Astrocyte of the spinal cord (primary cell): ENCODE data around the gene CLCN4.

ENCODE experiments used
- DNase-seq: peaks from one replicate; pipeline ENCODE4 v3.0.0; 2011; ENCODE audit warnings: low read depth, low spot score
- H3K4me3 ChIP-seq: 2 replicates; pipeline ENCODE4 v1.5.1; 2011; ENCODE audit warnings: low read depth, mild to moderate bottlenecking, low read length, moderate library complexity
- CTCF ChIP-seq: IDR thresholded peaks from 2 replicates; pipeline ENCODE4 v1.5.1; 2012; ENCODE audit warnings: low read depth, mild to moderate bottlenecking, low read length, inconsistent platforms
- in situ Hi-C: cut with HindIII; loops from 2 replicates; pipeline ENCODE4 v1.10.0; 2017; ENCODE audit warnings: low sequenced_read_pairs

CLCN4 gene

DNA sequence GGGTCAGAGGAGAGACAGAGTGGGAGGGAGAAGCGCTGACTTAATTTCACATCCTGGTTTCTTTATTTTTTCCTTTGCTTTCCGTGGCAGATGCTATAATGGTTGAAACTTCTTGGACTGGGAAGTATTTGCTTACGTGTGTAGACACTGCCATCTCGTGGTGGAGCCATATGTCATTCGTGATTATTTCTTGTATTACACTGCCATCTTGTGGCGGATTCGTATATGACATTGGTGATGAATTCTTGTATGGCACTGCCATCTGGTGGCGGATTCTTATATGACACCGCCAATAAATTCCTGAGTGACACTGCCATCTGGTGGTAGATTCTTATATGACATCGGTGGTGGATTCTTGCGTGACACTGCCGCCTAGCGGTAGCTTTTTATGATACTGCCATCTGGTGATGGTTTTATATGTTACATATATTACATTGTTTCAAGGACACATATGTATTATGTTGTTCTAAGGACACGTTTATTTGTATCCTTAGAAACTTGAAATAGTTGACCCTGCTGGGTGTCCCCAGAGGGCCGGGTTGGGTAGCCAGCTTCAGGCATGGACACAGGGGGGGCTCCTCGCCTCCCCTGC lies 37.3 kb upstream of the CLCN4 start:
- TF ChIP-seq CTCF, result peak; percentile 96
- in situ Hi-C loops, result no loop called here
- peak; percentile 90 for DNase-seq
- H3K4me3 ChIP-seq, result no peak overlapping the region

DNA sequence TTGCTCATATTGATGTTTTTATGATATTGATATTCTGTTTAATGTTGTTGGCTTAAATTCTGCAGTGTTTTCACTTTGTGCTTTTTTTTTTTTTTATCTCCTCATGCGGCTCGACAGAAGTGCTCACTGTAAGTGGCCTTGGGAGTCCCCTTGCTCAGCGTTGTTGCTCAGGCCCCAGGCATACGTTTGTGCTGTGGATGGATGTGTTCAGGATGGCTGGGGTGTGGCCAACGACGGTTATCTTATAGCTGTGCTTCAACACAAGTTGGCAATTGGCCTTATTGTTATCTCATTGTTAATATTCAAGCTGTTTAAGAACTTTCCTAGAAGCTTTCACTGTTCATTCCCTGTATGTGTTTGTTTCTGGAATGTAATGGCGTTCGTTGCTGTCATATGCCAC lies 36.4 kb upstream of the CLCN4 start:
- no peak for DNase-seq
- no peak overlapping the region for H3K4me3 ChIP-seq
- in situ Hi-C loops, result no loop called here
- no peak for TF ChIP-seq CTCF

GRCh38 chrX:10120828-10121227 lies 35.9 kb upstream of the CLCN4 start:
- H3K4me3 ChIP-seq, result no peak overlapping the region
- TF ChIP-seq CTCF, result no peak
- in situ Hi-C loops, result no loop called here
- DNase-seq, result no peak

- DNase-seq, result peak; percentile 12
- no peak overlapping the region for H3K4me3 ChIP-seq
- TF ChIP-seq CTCF, result no peak
- in situ Hi-C loops, result no loop called here
Measured at GRCh38 chrX:10121787-10122186, 35.0 kb upstream of the CLCN4 start.

DNA sequence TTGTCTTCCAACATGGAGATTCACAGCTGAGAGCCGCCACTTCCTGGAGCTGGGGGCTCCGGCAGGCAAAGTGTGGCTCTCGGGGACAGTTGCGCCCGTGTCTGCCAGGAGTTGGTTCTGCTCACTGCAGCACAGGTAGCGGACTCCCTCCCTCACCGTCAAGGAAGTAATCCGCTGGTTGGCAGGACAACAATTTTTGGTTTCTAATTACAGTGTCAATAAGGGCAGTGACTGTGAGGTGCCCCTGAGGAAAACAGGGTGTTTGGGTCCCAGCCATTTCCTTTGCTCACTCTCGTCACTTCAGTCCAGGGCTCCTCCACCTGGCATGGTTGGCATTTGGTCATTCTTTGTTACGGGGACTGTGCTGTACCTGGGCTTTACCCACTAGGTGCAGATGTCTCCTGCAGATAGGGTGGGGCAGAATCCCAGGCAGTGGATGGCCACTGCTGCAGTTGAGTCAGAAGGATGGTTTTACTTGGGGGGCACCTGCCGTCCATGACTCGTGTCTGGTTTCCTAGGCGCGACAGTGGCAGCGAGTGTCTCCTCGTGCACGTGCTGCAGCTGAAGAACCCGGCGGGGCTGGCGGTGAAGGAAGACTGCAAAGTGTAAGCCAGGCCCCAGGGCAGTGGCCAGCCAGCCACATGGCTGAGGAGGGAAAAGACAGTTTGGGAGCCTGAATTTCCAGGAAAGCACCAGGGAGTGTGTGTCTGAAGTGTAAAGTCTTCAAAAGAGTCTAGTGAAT lies 32.1 kb upstream of the CLCN4 start:
- no peak for DNase-seq
- H3K4me3 ChIP-seq, result no peak overlapping the region
- in situ Hi-C loops, result no loop called here
- TF ChIP-seq CTCF, result no peak

DNA sequence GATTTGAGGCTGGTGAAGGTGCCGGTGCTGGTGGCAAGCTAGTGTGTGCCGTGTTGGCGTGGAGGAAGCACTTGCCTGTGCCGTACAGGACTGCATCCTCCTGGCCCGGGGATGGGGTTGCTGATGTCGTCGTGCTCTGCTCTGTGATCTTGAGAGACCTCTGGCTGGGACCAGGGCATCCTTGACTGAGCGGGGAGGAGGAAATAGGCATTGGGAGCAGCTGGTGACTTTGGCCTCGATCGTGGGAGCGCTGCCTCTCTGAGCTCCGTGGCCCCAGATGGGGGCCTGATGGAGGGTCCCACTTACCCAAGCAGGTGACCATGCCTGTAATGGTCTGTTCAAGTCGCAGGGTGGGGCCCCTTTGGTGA lies 31.5 kb upstream of the CLCN4 start:
- H3K4me3 ChIP-seq, result no peak overlapping the region
- DNase-seq, result no peak
- no peak for TF ChIP-seq CTCF
- in situ Hi-C loops, result no loop called here
